SK-N-SH (cell line): ENCODE measurements around the gene MAMDC2. TPM values are rescaled to one million over a fixed set of nuclear protein-coding genes. Genes with fewer than 3 reads are reported as not detected.

Experiments
- CTCF ChIA-PET: fragments of 300-600, 350-600 bp; formaldehyde crosslinking; extraction: SDS; loops from one replicate; lab custom pipeline; 2021; lab: Yijun Ruan, JAX
- POLR2A ChIA-PET: fragments of 350-600 bp; sonication (Branson Sonifier 250); formaldehyde crosslinking; extraction: SDS; loops from one replicate; lab custom pipeline; 2020; ENCODE audit warnings: antibody characterized with exemption, inconsistent platforms; lab: Yijun Ruan, JAX
- DNase-seq: peaks from one replicate; pipeline ENCODE4 v3.0.0; 2012
- H2AFZ ChIP-seq: fragments of 200-600 bp; sonication (generic); 2 replicates; pipeline ENCODE4 v1.8.1; 2016; ENCODE audit warnings: antibody characterized with exemption, mild to moderate bottlenecking, low read depth
- H3F3A ChIP-seq: fragments of 200-600 bp; sonication (generic); replicated peaks from 2 replicates; pipeline ENCODE3; 2016; ENCODE audit warnings: antibody characterized with exemption, mild to moderate bottlenecking; ENCODE audit not compliant: insufficient read depth
- H3K27ac ChIP-seq, 2 experiments: fragments of 200-500 bp in 1 of 2; fragments of 200-600 bp in 1 of 2; sonication (Bioruptor generic) in 1 of 2; sonication (generic), shearing (Covaris generic) in 1 of 2; 2 replicates each; pipeline versions ENCODE4 v1.5.1 to v1.6.1; 2014 to 2016; ENCODE audit warnings: low read depth in 2 of 2, inconsistent platforms in 1 of 2, low read length in 1 of 2, mild to moderate bottlenecking in 1 of 2, mixed read lengths in 1 of 2
- H3K27me3 ChIP-seq: fragments of 200-600 bp; sonication (generic), shearing (Covaris generic); 2 replicates; pipeline ENCODE4 v1.6.1; 2016; ENCODE audit warnings: mixed run types; ENCODE audit not compliant: insufficient read depth
- H3K36me3 ChIP-seq, 2 experiments: fragments of 200-500 bp in 1 of 2; fragments of 200-600 bp in 1 of 2; sonication (Bioruptor generic) in 1 of 2; sonication (generic) in 1 of 2; replicated peaks in 1 of 2; 2 replicates each; pipeline versions ENCODE3 to v1.5.1; 2014 to 2016; ENCODE audit warnings: low read length in 1 of 2, mild to moderate bottlenecking in 1 of 2; ENCODE audit not compliant: insufficient read depth in 2 of 2, control insufficient read depth in 1 of 2
- H3K4me1 ChIP-seq, 2 experiments: fragments of 200-500 bp in 1 of 2; fragments of 200-600 bp in 1 of 2; sonication (Bioruptor generic) in 1 of 2; sonication (generic), shearing (Covaris generic) in 1 of 2; 2 replicates each; pipeline versions ENCODE4 v1.5.1 to v1.6.1; 2014 to 2016; ENCODE audit warnings: low read depth in 1 of 2, low read length in 1 of 2, mixed run types in 1 of 2; ENCODE audit not compliant: insufficient read depth in 2 of 2, control insufficient read depth in 1 of 2
- H3K4me2 ChIP-seq: fragments of 200-600 bp; sonication (generic), shearing (Covaris generic); 2 replicates; pipeline ENCODE4 v1.6.1; 2017; ENCODE audit warnings: mixed run types
- H3K4me3 ChIP-seq, 2 experiments: fragments of 200-500 bp in 1 of 2; fragments of 200-600 bp in 1 of 2; sonication (Bioruptor generic) in 1 of 2; sonication (generic), shearing (Covaris generic) in 1 of 2; 2 replicates each; pipeline versions ENCODE4 v1.5.1 to v1.8.1; 2014 to 2016; ENCODE audit warnings: low read depth in 2 of 2, inconsistent platforms in 1 of 2, low read length in 1 of 2, mild to moderate bottlenecking in 1 of 2, mixed read lengths in 1 of 2, moderate library complexity in 1 of 2
- H3K79me2 ChIP-seq: fragments of 200-600 bp; sonication (generic); 2 replicates; pipeline ENCODE4 v1.8.1; 2017; ENCODE audit warnings: mild to moderate bottlenecking; ENCODE audit not compliant: insufficient read depth
- H3K9ac ChIP-seq: fragments of 200-600 bp; sonication (generic); 2 replicates; pipeline ENCODE4 v1.6.1; 2017; ENCODE audit warnings: mixed run types
- H3K9me2 ChIP-seq: fragments of 200-600 bp; sonication (generic); 2 replicates; pipeline ENCODE4 v1.6.1; 2017; ENCODE audit warnings: mixed run types
- H3K9me3 ChIP-seq: fragments of 200-600 bp; sonication (generic); 2 replicates; pipeline ENCODE4 v1.6.1; 2017; ENCODE audit warnings: mixed run types, mild to moderate bottlenecking, moderate library complexity
- H4K20me1 ChIP-seq: fragments of 200-600 bp; sonication (generic); 2 replicates; pipeline ENCODE4 v1.6.1; 2017; ENCODE audit warnings: mild to moderate bottlenecking, mixed run types; ENCODE audit not compliant: insufficient read depth
- CHD2 ChIP-seq: fragments of 150-350 bp; IDR thresholded peaks from 2 replicates; pipeline ENCODE4 v1.6.1; 2018; ENCODE audit warnings: low read length; ENCODE audit not compliant: partially characterized antibody
- EP300 ChIP-seq, 2 experiments: IDR thresholded peaks; 2 replicates each; pipeline versions ENCODE4 v1.4.0 to v1.6.1; 2012; ENCODE audit warnings: borderline replicate concordance in 1 of 2, low read depth in 1 of 2, low read length in 1 of 2
- FOXJ3 ChIP-seq: sonication (generic); formaldehyde crosslinking; IDR thresholded peaks from 2 replicates; pipeline ENCODE4 v1.5.1; 2020; ENCODE audit warnings: mild to moderate bottlenecking, missing genetic modification reagents
- FOXM1 ChIP-seq: IDR thresholded peaks from 2 replicates; pipeline ENCODE4 v1.4.0; 2012; ENCODE audit warnings: low read depth, mild to moderate bottlenecking
- GABPA ChIP-seq: IDR thresholded peaks from 2 replicates; pipeline ENCODE4 v1.4.0; 2012; ENCODE audit warnings: low read depth, mild to moderate bottlenecking
- GATA2 ChIP-seq: sonication (generic); formaldehyde crosslinking; IDR thresholded peaks from 2 replicates; pipeline ENCODE4 v1.5.0; 2020; ENCODE audit warnings: mild to moderate bottlenecking, missing genetic modification reagents
- JUND ChIP-seq: IDR thresholded peaks from 2 replicates; pipeline ENCODE4 v1.4.0; 2012
- MEF2A ChIP-seq: IDR thresholded peaks from 2 replicates; pipeline ENCODE4 v1.4.0; 2012; ENCODE audit warnings: low read depth, borderline replicate concordance
- MXI1 ChIP-seq: IDR thresholded peaks from 2 replicates; pipeline ENCODE4 v1.6.1; 2012; ENCODE audit warnings: mild to moderate bottlenecking, low read depth, low read length, improper control_type of control experiment
- NRF1 ChIP-seq: IDR thresholded peaks from 2 replicates; pipeline ENCODE4 v1.6.1; 2012; ENCODE audit warnings: low read depth, mild to moderate bottlenecking, low read length
- POLR2AphosphoS5 ChIP-seq: IDR thresholded peaks from 2 replicates; pipeline ENCODE4 v1.6.1; 2012; ENCODE audit warnings: low read depth, low read length
- RFX5 ChIP-seq: IDR thresholded peaks from 2 replicates; pipeline ENCODE4 v1.6.1; 2012; ENCODE audit warnings: mild to moderate bottlenecking, improper control_type of control experiment, low read length
- SIN3A ChIP-seq: IDR thresholded peaks from 2 replicates; pipeline ENCODE4 v1.6.1; 2012; ENCODE audit warnings: low read depth, mild to moderate bottlenecking, low read length, moderate library complexity, borderline replicate concordance
- SMC3 ChIP-seq: IDR thresholded peaks from 2 replicates; pipeline ENCODE4 v1.6.1; 2012; ENCODE audit warnings: low read depth, low read length, improper control_type of control experiment
- TCF12 ChIP-seq: IDR thresholded peaks from 2 replicates; pipeline ENCODE4 v1.4.0; 2012
- TEAD4 ChIP-seq: IDR thresholded peaks from 2 replicates; pipeline ENCODE4 v1.4.0; 2012; ENCODE audit warnings: mild to moderate bottlenecking, borderline replicate concordance; ENCODE audit not compliant: insufficient read depth
- YY1 ChIP-seq: IDR thresholded peaks from 2 replicates; pipeline ENCODE4 v1.4.0; 2012; ENCODE audit warnings: low read depth, mild to moderate bottlenecking
- WGBS: methylation state at CpG from one replicate; pipeline ENCODE4 v1.1.6; 2017; ENCODE audit warnings: low lambda C conversion rate; 5-methylcytosine and 5-hydroxymethylcytosine counted together
- polyA plus RNA-seq, 3 experiments: library from polyadenylated mRNA; depleted of rRNA; stranded (reverse); fragments of >200 nt; gene quantifications; 2 replicates each; pipeline ENCODE4 v1.2.3, GENCODE V29; 2012
- TF ChIP-seq, protein P1 (sequence below): fragments of 150-350 bp; IDR thresholded peaks from 2 replicates; pipeline ENCODE4 v1.6.1; 2017; ENCODE audit warnings: antibody characterized with exemption, low read length, low read depth, borderline replicate concordance
- TF ChIP-seq, protein P2 (sequence below): IDR thresholded peaks from 2 replicates; pipeline ENCODE4 v1.4.0; 2012; ENCODE audit warnings: low read depth, borderline replicate concordance
- TF ChIP-seq, protein P3 (sequence below): IDR thresholded peaks from 2 replicates; pipeline ENCODE4; 2012
- TF ChIP-seq, protein P4 (sequence below): IDR thresholded peaks from 2 replicates; pipeline ENCODE4 v1.4.0; 2012; ENCODE audit warnings: low read depth

MAMDC2 gene
- polyA plus RNA-seq, 1 of the 3 experiments (the other 2 are of a cell fraction): not detected

DNA sequence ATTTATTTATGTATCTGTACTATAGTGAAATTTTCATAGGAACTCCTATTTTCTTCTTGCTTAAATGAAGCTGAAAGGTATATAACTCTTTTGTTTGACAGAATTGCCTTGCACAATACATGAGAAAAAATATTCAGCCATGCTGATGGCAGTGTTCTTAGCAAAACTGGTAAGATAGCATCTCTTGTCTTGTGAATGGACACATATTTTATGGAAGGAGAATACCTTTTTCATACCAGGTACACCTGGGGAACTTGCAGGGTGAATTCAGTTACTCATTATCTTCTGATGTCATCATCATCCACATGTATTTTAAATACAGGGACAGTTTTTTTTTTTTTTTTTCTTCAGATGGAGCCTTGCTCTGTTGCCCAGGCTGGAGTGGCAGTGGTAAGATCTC, 49.4 kb downstream of the MAMDC2 start:
- no peak overlapping the region for H3K4me2 ChIP-seq
- H3K36me3 ChIP-seq: no peaks in the 10 kb centered on the region
- TF ChIP-seq FOXM1 (no peak), SMC3 (no peak), NRF1 (no peak), MEF2A (no peak), TCF12 (no peak), JUND (no peak), CHD2 (no peak), GATA2 (CRISPR knock-in tag) (no peak)
- TF ChIP-seq, protein P1, sequence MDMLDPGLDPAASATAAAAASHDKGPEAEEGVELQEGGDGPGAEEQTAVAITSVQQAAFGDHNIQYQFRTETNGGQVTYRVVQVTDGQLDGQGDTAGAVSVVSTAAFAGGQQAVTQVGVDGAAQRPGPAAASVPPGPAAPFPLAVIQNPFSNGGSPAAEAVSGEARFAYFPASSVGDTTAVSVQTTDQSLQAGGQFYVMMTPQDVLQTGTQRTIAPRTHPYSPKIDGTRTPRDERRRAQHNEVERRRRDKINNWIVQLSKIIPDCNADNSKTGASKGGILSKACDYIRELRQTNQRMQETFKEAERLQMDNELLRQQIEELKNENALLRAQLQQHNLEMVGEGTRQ: no peak
- no peaks in the 10 kb centered on the region for H3K79me2 ChIP-seq
- H4K20me1 ChIP-seq: no peaks in the 10 kb centered on the region
- no peak overlapping the region for H2AFZ ChIP-seq
- CTCF ChIA-PET: interaction anchor here (0.6 to 2.2 kb wide), 3 partner anchors 18 to 38 kb away, joined by 3 to 10 read pairs (median 3); no protein-coding TSS in a partner anchor
- no peaks in the 10 kb centered on the region for H3K9me3 ChIP-seq
- H3K4me1 ChIP-seq: no peaks in the 10 kb centered on the region
- no peak overlapping the region for H3K4me3 ChIP-seq
- POLR2A ChIA-PET: no interaction called here
- DNase-seq: no peak
- H3K27ac ChIP-seq: no peak overlapping the region
- no peak overlapping the region for H3K9ac ChIP-seq
- H3K27me3 ChIP-seq: no peaks in the 10 kb centered on the region
- no peaks in the 10 kb centered on the region for H3F3A ChIP-seq
- H3K9me2 ChIP-seq: no peaks in the 10 kb centered on the region

DNA sequence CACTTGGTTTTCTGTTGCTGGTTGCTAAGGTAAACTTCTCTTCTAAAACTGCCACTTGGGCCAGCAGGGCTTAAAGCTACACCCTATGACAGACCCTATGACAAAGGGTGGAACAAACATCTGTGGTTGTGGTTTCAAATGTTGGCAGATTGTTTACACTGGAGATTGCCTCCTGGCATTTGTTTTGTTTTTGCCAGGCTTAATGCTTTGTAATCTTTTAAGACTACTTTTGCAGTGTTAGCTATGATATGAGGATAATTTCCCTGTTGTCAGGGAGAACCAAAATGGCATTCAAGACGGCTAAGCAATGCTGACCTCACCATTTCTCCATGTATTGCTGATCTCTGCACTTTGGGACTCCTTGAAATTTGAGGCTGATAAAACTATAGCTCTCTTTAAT, 50.3 kb downstream of the MAMDC2 start:
- no peaks in the 10 kb centered on the region for H3K27me3 ChIP-seq
- no peak overlapping the region for H2AFZ ChIP-seq
- TF ChIP-seq, protein P2, sequence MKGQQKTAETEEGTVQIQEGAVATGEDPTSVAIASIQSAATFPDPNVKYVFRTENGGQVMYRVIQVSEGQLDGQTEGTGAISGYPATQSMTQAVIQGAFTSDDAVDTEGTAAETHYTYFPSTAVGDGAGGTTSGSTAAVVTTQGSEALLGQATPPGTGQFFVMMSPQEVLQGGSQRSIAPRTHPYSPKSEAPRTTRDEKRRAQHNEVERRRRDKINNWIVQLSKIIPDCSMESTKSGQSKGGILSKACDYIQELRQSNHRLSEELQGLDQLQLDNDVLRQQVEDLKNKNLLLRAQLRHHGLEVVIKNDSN: no peak
- TF ChIP-seq POLR2AphosphoS5 (no peak), MEF2A (no peak)
- no peak overlapping the region for H3K27ac ChIP-seq
- no peaks in the 10 kb centered on the region for H3F3A ChIP-seq
- ChIA-PET POLR2A (no interaction called here), CTCF (interaction anchor here (1.2 to 3.3 kb wide), 3 partner anchors 17 to 36 kb away, joined by 3 to 14 read pairs (median 10); no protein-coding TSS in a partner anchor)
- H4K20me1 ChIP-seq: no peaks in the 10 kb centered on the region
- no peak overlapping the region for H3K9ac ChIP-seq
- no peaks in the 10 kb centered on the region for H3K9me2 ChIP-seq
- DNase-seq: no peak
- H3K36me3 ChIP-seq: no peaks in the 10 kb centered on the region
- H3K4me2 ChIP-seq: no peak overlapping the region
- H3K4me3 ChIP-seq: no peak overlapping the region
- H3K9me3 ChIP-seq: no peaks in the 10 kb centered on the region
- WGBS: 60% methylated on average over 1 of the region's 1 CpG
- no peaks in the 10 kb centered on the region for H3K79me2 ChIP-seq
- no peaks in the 10 kb centered on the region for H3K4me1 ChIP-seq

DNA sequence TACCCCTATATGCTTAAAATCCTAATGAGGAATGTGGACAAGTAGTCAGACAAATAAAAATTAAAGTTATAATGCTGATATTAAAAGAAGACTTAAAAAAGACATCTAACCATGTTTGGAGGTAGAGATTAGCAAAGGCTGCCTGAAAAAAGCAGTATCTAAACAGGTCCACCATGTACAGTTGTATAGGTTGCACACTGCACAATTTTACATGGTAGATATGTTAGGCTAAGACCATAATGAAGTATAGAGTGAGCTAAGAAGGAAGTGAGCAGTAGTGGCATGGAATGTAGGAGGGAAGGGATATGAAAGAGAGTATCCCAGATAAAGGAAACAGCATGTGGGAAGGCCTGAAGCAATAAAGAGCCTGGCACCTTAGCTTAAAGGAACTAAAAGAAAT, 51.1 kb downstream of the MAMDC2 start:
- POLR2A ChIA-PET: no interaction called here
- Histone ChIP-seq H3K4me3 (no peak overlapping the region), H3K9me3 (no peaks in the 10 kb centered on the region), H3K79me2 (no peaks in the 10 kb centered on the region), H3K27ac (no peak overlapping the region), H3K36me3 (no peaks in the 10 kb centered on the region), H3F3A (no peaks in the 10 kb centered on the region), H3K9ac (no peak overlapping the region), H3K27me3 (no peaks in the 10 kb centered on the region), H2AFZ (no peak overlapping the region), H3K4me1 (no peaks in the 10 kb centered on the region), H4K20me1 (no peaks in the 10 kb centered on the region), H3K4me2 (no peak overlapping the region), H3K9me2 (no peaks in the 10 kb centered on the region)
- CTCF ChIA-PET: interaction anchor here (1.2 to 3.3 kb wide), 3 partner anchors 16 to 37 kb away, joined by 3 to 14 read pairs (median 10); no protein-coding TSS in a partner anchor
- DNase-seq: no peak
- TF ChIP-seq, protein P3, sequence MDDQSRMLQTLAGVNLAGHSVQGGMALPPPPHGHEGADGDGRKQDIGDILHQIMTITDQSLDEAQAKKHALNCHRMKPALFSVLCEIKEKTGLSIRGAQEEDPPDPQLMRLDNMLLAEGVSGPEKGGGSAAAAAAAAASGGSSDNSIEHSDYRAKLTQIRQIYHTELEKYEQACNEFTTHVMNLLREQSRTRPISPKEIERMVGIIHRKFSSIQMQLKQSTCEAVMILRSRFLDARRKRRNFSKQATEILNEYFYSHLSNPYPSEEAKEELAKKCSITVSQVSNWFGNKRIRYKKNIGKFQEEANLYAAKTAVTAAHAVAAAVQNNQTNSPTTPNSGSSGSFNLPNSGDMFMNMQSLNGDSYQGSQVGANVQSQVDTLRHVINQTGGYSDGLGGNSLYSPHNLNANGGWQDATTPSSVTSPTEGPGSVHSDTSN: no peak
- TF ChIP-seq FOXJ3 (CRISPR knock-in tag) (no peak), CHD2 (no peak), TCF12 (no peak), MEF2A (no peak), EP300 (IDR thresholded peaks at IDR 0.05; ENCODE audit: borderline replicate concordance in 1 of 2, low read depth in 1 of 2, low read length in 1 of 2) (no peak), TEAD4 (no peak), SMC3 (no peak), SIN3A (no peak), FOXM1 (no peak), YY1 (no peak), RFX5 (no peak), GABPA (no peak), MXI1 (no peak)
- TF ChIP-seq, protein P2: no peak
- TF ChIP-seq, protein P4, sequence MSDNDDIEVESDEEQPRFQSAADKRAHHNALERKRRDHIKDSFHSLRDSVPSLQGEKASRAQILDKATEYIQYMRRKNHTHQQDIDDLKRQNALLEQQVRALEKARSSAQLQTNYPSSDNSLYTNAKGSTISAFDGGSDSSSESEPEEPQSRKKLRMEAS: no peak
